SH-SY5Y (cell line): Measurements from ENCODE around the gene HMGN4.

ENCODE experiments used
- GATA2 ChIP-seq: IDR thresholded peaks from 2 replicates; pipeline ENCODE4 v1.6.1; 2011; ENCODE audit warnings: mild to moderate bottlenecking, low read depth, low read length
- GATA3 ChIP-seq: IDR thresholded peaks from 2 replicates; pipeline ENCODE4 v1.6.1; 2011; ENCODE audit warnings: low read depth, mild to moderate bottlenecking, low read length, moderate library complexity

GRCh38 chr6:26537160-26537845 is 863 bp upstream of the HMGN4 start:
- TF ChIP-seq GATA2 (no peak), GATA3 (no peak)
